Measurements from ENCODE around the gene TAS2R3. TPM values are rescaled to one million over a fixed set of nuclear protein-coding genes. Genes with fewer than 3 reads are reported as not detected.

TAS2R3 gene
- total and polyA plus RNA-seq, 2 of the 13 experiments (the other 11 are each of a cell fraction or from before 2014, with no cell fraction given): 0.74 to 1.1 TPM

DNA sequence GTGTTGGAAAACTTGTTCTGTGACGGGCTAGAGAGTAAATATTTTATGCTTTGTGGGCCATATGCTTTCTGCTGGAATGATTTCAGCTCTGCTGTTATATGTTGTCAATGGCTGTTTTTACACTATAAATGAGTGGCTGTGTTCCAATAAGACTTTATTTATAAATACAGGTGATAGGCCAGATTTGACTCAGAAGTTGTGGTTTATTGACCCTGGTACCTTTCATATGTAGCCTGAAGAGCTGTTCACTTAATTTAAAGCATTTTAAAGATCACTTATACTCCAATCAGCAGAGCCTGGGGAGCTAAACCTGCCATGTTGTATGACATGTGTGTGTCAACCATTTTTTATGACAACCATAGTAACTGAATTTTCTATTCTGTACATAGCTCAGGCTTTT, 34.9 kb upstream of the TAS2R3 start (continued):
- TF ChIP-seq, protein P1, sequence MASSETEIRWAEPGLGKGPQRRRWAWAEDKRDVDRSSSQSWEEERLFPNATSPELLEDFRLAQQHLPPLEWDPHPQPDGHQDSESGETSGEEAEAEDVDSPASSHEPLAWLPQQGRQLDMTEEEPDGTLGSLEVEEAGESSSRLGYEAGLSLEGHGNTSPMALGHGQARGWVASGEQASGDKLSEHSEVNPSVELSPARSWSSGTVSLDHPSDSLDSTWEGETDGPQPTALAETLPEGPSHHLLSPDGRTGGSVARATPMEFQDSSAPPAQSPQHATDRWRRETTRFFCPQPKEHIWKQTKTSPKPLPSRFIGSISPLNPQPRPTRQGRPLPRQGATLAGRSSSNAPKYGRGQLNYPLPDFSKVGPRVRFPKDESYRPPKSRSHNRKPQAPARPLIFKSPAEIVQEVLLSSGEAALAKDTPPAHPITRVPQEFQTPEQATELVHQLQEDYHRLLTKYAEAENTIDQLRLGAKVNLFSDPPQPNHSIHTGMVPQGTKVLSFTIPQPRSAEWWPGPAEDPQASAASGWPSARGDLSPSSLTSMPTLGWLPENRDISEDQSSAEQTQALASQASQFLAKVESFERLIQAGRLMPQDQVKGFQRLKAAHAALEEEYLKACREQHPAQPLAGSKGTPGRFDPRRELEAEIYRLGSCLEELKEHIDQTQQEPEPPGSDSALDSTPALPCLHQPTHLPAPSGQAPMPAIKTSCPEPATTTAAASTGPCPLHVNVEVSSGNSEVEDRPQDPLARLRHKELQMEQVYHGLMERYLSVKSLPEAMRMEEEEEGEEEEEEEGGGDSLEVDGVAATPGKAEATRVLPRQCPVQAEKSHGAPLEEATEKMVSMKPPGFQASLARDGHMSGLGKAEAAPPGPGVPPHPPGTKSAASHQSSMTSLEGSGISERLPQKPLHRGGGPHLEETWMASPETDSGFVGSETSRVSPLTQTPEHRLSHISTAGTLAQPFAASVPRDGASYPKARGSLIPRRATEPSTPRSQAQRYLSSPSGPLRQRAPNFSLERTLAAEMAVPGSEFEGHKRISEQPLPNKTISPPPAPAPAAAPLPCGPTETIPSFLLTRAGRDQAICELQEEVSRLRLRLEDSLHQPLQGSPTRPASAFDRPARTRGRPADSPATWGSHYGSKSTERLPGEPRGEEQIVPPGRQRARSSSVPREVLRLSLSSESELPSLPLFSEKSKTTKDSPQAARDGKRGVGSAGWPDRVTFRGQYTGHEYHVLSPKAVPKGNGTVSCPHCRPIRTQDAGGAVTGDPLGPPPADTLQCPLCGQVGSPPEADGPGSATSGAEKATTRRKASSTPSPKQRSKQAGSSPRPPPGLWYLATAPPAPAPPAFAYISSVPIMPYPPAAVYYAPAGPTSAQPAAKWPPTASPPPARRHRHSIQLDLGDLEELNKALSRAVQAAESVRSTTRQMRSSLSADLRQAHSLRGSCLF (CRISPR knock-in tag; IDR thresholded peaks at IDR 0.05; ENCODE audit: borderline replicate concordance): no peak
- TF ChIP-seq RNF2 (conservative IDR thresholded peaks at IDR 0.05; ENCODE audit: low read depth): no peak
- TF ChIP-seq ZSCAN9 (CRISPR knock-in tag; IDR thresholded peaks at IDR 0.05; ENCODE audit: borderline replicate concordance): no peak
- TF ChIP-seq RBM22 (optimal IDR thresholded peaks at IDR 0.05; ENCODE audit: low read length): no peak
- TF ChIP-seq, protein P2, sequence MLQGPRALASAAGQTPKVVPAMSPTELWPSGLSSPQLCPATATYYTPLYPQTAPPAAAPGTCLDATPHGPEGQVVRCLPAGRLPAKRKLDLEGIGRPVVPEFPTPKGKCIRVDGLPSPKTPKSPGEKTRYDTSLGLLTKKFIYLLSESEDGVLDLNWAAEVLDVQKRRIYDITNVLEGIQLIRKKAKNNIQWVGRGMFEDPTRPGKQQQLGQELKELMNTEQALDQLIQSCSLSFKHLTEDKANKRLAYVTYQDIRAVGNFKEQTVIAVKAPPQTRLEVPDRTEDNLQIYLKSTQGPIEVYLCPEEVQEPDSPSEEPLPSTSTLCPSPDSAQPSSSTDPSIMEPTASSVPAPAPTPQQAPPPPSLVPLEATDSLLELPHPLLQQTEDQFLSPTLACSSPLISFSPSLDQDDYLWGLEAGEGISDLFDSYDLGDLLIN (CRISPR knock-in tag; IDR thresholded peaks at IDR 0.05; ENCODE audit: borderline replicate concordance): no peak
- no peak for TF ChIP-seq KDM5B (CRISPR knock-in tag; IDR thresholded peaks at IDR 0.05; ENCODE audit: borderline replicate concordance)
- TF ChIP-seq ZSCAN12 (CRISPR knock-in tag; IDR thresholded peaks at IDR 0.05): no peak
